ENCODE data around the gene UVRAG. TPM values are rescaled to one million over a fixed set of nuclear protein-coding genes. Genes with fewer than 3 reads are reported as not detected.
"Not testable (repeated sequence)": the region's sequence is repeated elsewhere in the genome, so short reads cannot be mapped to it uniquely, and the experiment has no call there.

UVRAG gene
- total RNA-seq, 1 experiment from 2014 or later: 16.4 TPM

GRCh38 chr11:76044750-76045320 is 229.8 kb downstream of the UVRAG start:
- H3K27me3 ChIP-seq (ENCODE audit: control insufficient read depth, insufficient read depth, low read length): no peaks in the 10 kb centered on the region
- no peaks in the 10 kb centered on the region for H3K36me3 ChIP-seq (replicated peaks; ENCODE audit: control insufficient read depth, insufficient read depth, low read length)
- DNase-seq: no peak
- H3K4me3 ChIP-seq (ENCODE audit: insufficient read depth, low read depth, low read length): no peak overlapping the region

GRCh38 chr11:76047231-76047630 is 232.2 kb downstream of the UVRAG start:
- Histone ChIP-seq H3K4me3 (ENCODE audit: insufficient read depth, low read depth, low read length) (no peak overlapping the region), H3K36me3 (replicated peaks; ENCODE audit: control insufficient read depth, insufficient read depth, low read length) (no peaks in the 10 kb centered on the region), H3K27me3 (ENCODE audit: control insufficient read depth, insufficient read depth, low read length) (no peaks in the 10 kb centered on the region)
- DNase-seq: no peak

- no peak overlapping the region for H3K4me3 ChIP-seq (ENCODE audit: insufficient read depth, low read depth, low read length)
- no peaks in the 10 kb centered on the region for H3K27me3 ChIP-seq (ENCODE audit: control insufficient read depth, insufficient read depth, low read length)
- H3K36me3 ChIP-seq (replicated peaks; ENCODE audit: control insufficient read depth, insufficient read depth, low read length): no peaks in the 10 kb centered on the region
- DNase-seq: no peak
Measured at GRCh38 chr11:76047766-76048165, 232.8 kb downstream of the UVRAG start.

- Histone ChIP-seq H3K4me3 (ENCODE audit: insufficient read depth, low read depth, low read length) (no peak overlapping the region), H3K36me3 (replicated peaks; ENCODE audit: control insufficient read depth, insufficient read depth, low read length) (no peaks in the 10 kb centered on the region), H3K27me3 (ENCODE audit: control insufficient read depth, insufficient read depth, low read length) (no peaks in the 10 kb centered on the region)
- no peak for DNase-seq
Measured at GRCh38 chr11:76048763-76049162, 233.8 kb downstream of the UVRAG start.

DNA sequence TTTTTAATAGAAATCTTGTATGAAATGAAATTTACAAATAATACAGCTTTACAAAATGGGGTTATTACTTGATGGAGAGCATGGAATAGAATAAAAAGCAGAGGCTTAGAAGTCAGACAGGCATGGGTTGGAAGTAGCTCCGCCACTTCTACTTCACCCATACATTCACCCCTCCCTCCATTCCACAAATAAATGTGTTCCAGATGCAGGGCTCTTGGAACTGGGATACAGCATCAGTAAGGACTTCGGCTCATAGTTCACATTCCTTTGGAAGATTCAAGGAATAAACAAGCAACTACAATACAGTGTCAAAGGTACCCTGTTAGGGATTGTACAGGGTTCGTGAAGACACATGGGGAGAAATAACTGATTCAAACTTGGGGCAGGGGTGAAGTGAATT is 234.5 kb downstream of the UVRAG start:
- DNase-seq: no peak
- Histone ChIP-seq H3K36me3 (replicated peaks; ENCODE audit: control insufficient read depth, insufficient read depth, low read length) (no peaks in the 10 kb centered on the region), H3K27me3 (ENCODE audit: control insufficient read depth, insufficient read depth, low read length) (no peaks in the 10 kb centered on the region), H3K4me3 (ENCODE audit: insufficient read depth, low read depth, low read length) (no peak overlapping the region)

DNA sequence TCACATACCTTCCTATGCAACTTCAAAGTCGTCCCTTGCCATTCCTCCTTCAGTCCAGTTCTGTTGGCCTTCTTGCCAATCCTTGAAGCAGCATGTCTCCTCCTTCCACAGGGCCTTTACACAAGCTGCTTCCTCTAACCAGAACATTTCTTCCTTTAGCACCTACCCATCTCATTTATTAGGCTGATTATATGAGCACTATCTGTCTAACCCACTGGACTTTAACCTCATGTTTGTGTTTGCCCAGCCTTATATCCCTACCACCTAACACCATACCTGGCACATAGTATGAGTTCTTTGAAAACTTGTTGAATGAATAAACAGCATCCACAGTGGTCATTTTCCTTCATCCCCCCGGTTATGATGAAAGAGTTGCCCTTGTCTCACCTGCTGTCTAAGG is 236.9 kb downstream of the UVRAG start:
- Histone ChIP-seq H3K27me3 (ENCODE audit: control insufficient read depth, insufficient read depth, low read length) (no peaks in the 10 kb centered on the region), H3K36me3 (replicated peaks; ENCODE audit: control insufficient read depth, insufficient read depth, low read length) (no peaks in the 10 kb centered on the region), H3K4me3 (ENCODE audit: insufficient read depth, low read depth, low read length) (no peak overlapping the region)
- no peak for DNase-seq

DNA sequence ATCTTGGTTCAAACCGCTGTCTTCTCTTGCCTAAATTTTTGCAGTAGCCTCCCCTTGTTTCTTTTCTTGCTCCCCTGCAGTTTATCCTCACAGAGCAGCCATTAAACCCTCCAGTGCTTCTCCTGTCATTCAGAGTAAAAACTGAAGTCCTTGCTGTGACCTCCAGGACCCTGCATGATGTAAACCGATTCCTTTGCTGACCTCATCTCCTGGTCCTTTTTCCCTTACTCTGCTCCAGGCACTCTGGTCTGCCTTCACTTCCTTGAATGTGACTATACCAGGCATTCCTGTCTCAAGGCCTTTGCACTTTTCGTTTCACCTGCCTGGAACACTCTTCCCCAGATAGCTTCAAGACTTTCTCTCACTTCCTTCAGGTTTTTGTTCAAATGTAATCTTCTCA is 239.3 kb downstream of the UVRAG start:
- DNase-seq: no peak
- Histone ChIP-seq H3K27me3 (ENCODE audit: control insufficient read depth, insufficient read depth, low read length) (no peaks in the 10 kb centered on the region), H3K36me3 (replicated peaks; ENCODE audit: control insufficient read depth, insufficient read depth, low read length) (no peaks in the 10 kb centered on the region), H3K4me3 (ENCODE audit: insufficient read depth, low read depth, low read length) (no peak overlapping the region)

DNA sequence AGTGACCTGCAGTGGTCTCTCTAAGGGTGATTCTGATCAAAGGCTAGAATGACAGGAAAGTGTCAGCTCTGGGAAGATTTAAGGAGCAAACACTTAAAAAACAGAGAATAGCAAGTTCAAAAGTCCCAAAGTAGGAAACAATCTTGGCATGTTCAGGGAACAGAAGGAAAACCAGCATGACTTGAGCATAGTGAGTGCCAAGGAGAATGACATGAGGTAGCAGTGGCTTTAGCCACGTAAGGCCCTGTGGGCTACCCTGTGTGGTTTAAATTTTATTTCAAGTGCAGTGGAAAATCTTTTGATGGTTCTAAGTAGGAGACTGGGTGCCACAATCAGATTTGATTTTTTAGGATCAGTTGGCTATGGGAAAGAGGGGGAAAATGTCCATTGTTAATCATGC is 241.9 kb downstream of the UVRAG start:
- Histone ChIP-seq H3K27me3 (ENCODE audit: control insufficient read depth, insufficient read depth, low read length) (no peaks in the 10 kb centered on the region), H3K36me3 (replicated peaks; ENCODE audit: control insufficient read depth, insufficient read depth, low read length) (no peaks in the 10 kb centered on the region), H3K4me3 (ENCODE audit: insufficient read depth, low read depth, low read length) (no peak overlapping the region)
- DNase-seq: no peak

DNA sequence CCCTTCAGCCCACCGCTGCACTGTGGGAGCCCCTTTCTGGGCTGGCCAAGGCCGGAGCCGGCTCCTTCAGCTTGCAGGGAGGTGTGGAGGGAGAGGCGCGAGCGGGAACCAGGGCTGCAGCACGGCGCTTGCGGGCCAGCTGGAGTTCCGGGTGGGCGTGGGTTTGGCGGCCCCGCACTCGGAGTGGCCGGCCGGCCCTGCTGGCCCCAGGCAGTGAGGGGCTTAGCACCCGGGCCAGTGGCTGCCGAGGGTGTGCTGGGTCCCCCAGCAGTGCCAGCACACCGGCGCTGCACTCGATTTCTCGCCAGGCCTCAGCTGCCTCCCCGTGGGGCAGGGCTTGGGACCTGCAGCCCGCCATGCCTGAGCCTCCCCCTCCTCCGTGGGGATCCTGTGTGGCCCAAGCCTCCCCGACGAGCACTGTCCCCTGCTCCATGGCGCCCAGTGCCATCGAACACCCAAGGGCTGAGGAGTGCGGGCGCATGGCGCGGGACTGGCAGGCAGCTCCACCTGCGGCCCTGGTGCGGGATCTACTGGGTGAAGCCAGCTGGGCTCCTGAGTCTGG is 245.5 kb downstream of the UVRAG start:
- DNase-seq; H3K27me3 ChIP-seq (ENCODE audit: control insufficient read depth, insufficient read depth, low read length); H3K4me3 ChIP-seq (ENCODE audit: insufficient read depth, low read depth, low read length); H3K36me3 ChIP-seq (replicated peaks; ENCODE audit: control insufficient read depth, insufficient read depth, low read length): not testable (repeated sequence)

GRCh38 chr11:76062733-76063132 is 247.7 kb downstream of the UVRAG start:
- DNase-seq: no peak

DNA sequence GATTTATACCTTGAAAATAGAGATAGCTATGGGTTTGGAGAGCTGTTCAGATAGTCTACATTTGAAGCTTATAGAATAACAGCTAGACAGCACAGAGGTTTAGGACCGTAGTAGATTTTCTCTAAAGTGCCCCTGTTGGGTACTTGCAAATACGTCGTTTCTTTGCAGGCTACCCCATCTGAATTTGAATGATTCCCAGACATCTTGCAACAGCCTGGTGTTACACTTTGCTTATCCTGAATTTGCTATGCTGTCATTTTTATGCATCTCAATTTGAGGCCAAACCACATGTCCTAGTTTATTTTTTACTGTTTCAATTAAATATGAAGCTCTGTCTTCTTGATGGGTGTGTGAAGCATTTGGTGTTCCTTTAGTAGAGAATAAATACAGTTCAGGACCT is 249.2 kb downstream of the UVRAG start:
- no peak for DNase-seq
- Histone ChIP-seq H3K27me3 (ENCODE audit: control insufficient read depth, insufficient read depth, low read length) (no peaks in the 10 kb centered on the region), H3K36me3 (replicated peaks; ENCODE audit: control insufficient read depth, insufficient read depth, low read length) (peaks cover 1% of the 10 kb centered on the region; the same call in 1 of the 2 replicates), H3K4me3 (ENCODE audit: insufficient read depth, low read depth, low read length) (no peak overlapping the region)

More at GRCh38 chr11:76062733-76063132, 247.7 kb downstream of the UVRAG start:
- no peak overlapping the region for H3K4me3 ChIP-seq (ENCODE audit: insufficient read depth, low read depth, low read length)
- H3K36me3 ChIP-seq (replicated peaks; ENCODE audit: control insufficient read depth, insufficient read depth, low read length): peaks cover 1% of the 10 kb centered on the region; the same call in 1 of the 2 replicates
- no peaks in the 10 kb centered on the region for H3K27me3 ChIP-seq (ENCODE audit: control insufficient read depth, insufficient read depth, low read length)

DNA sequence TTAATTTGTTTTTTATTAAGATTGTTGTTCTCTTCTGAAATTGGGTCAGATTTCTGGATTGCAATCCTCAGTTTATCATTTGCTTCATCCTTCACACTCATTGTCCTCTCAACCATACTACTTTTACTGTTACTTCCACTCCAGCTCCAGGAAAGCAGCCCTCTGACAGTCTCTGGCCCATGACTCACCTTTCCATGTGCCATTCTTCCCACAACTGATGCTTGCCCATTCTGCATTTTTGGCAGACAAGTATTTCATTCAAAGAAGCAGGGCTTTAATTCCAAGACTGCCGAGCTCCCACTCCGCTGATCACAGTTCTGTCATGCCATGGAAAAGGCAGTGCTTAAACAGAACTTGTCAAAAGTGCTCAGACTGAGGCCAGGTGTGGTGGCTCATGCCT is 252.1 kb downstream of the UVRAG start:
- Histone ChIP-seq H3K36me3 (replicated peaks; ENCODE audit: control insufficient read depth, insufficient read depth, low read length) (peaks cover 1% of the 10 kb centered on the region; the same call in 1 of the 2 replicates), H3K27me3 (ENCODE audit: control insufficient read depth, insufficient read depth, low read length) (no peaks in the 10 kb centered on the region), H3K4me3 (ENCODE audit: insufficient read depth, low read depth, low read length) (no peak overlapping the region)
- DNase-seq: no peak

DNA sequence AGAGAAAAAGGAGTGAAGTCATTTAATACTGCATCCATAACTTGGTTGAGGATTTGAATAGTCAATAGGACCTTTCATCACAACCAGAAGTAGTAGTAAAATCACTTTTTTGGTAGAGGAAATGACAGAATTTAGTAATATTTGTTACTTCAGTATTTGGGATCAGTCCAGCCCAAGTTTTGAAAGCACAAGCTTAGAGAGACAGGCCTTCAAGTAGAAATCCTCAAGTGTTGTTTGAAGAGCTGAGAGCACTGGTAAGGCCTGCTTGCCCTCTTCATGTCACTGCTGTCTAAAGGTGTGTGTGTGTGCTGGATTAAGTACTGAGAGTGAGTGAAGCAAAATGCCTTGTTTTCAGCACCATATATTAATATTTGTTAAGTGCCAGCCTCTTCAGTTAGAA is 254.0 kb downstream of the UVRAG start:
- Histone ChIP-seq H3K4me3 (ENCODE audit: insufficient read depth, low read depth, low read length) (no peak overlapping the region), H3K27me3 (ENCODE audit: control insufficient read depth, insufficient read depth, low read length) (no peaks in the 10 kb centered on the region), H3K36me3 (replicated peaks; ENCODE audit: control insufficient read depth, insufficient read depth, low read length) (peaks cover 1% of the 10 kb centered on the region; the same call in 1 of the 2 replicates)
- DNase-seq: no peak

- no peak overlapping the region for H3K4me3 ChIP-seq (ENCODE audit: insufficient read depth, low read depth, low read length)
- no peaks in the 10 kb centered on the region for H3K27me3 ChIP-seq (ENCODE audit: control insufficient read depth, insufficient read depth, low read length)
- H3K36me3 ChIP-seq (replicated peaks; ENCODE audit: control insufficient read depth, insufficient read depth, low read length): peaks cover 1% of the 10 kb centered on the region; the same call in 1 of the 2 replicates
- no peak for DNase-seq
Measured at GRCh38 chr11:76071090-76071489, 256.1 kb downstream of the UVRAG start.

- Histone ChIP-seq H3K4me3 (ENCODE audit: insufficient read depth, low read depth, low read length) (no peak overlapping the region), H3K27me3 (ENCODE audit: control insufficient read depth, insufficient read depth, low read length) (no peaks in the 10 kb centered on the region), H3K36me3 (replicated peaks; ENCODE audit: control insufficient read depth, insufficient read depth, low read length) (no peaks in the 10 kb centered on the region)
- DNase-seq: no peak
Measured at GRCh38 chr11:76073724-76074123, 258.7 kb downstream of the UVRAG start.

Measured in H7 (cell line).